Endometrium (tissue), 2 donors: Measurements from ENCODE around the gene ENTPD8.
"Not testable (repeated sequence)": the region's sequence is repeated elsewhere in the genome, so short reads cannot be mapped to it uniquely, and the experiment has no call there.

Experiments
- FAIRE-seq: peaks from 2 replicates; lab custom pipeline; 2012; peaks lifted over from hg19 to GRCh38; lab: Jason Lieb, UNC
- donor health status: control.
- donor health status: control.

Gene ENTPD8

GRCh38 chr9:137475666-137476065 lies 34.5 kb upstream of the ENTPD8 start:
- FAIRE-seq = no peak

- FAIRE-seq = no peak
Measured at GRCh38 chr9:137474271-137474670, 33.1 kb upstream of the ENTPD8 start.

- no peak for FAIRE-seq
Measured at GRCh38 chr9:137470785-137471184, 29.6 kb upstream of the ENTPD8 start.

GRCh38 chr9:137467896-137468295 lies 26.7 kb upstream of the ENTPD8 start:
- no peak for FAIRE-seq

DNA sequence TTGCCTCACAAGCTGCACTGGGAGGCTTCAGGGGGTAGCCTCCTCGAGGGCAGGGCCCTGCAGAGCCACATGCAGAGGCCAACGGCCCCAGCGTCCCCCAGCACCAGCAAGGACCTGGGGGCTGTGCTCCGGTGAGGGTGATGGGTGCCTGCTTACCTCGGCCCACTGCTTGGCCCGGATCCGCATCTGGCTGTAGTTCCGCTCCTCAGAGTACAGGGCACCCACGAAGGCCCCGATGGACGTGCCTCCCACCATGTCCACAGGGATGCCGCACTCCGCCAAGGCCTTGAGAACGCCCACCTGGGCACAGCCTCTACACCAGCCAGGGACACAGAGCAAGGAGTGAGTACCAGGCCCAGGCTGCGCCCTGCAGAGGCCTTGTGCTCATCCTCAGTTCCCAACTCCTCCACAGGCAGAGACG lies 26.0 kb upstream of the ENTPD8 start:
- FAIRE-seq = no peak

GRCh38 chr9:137466389-137467085 lies 25.4 kb upstream of the ENTPD8 start:
- not testable (repeated sequence) for FAIRE-seq

DNA sequence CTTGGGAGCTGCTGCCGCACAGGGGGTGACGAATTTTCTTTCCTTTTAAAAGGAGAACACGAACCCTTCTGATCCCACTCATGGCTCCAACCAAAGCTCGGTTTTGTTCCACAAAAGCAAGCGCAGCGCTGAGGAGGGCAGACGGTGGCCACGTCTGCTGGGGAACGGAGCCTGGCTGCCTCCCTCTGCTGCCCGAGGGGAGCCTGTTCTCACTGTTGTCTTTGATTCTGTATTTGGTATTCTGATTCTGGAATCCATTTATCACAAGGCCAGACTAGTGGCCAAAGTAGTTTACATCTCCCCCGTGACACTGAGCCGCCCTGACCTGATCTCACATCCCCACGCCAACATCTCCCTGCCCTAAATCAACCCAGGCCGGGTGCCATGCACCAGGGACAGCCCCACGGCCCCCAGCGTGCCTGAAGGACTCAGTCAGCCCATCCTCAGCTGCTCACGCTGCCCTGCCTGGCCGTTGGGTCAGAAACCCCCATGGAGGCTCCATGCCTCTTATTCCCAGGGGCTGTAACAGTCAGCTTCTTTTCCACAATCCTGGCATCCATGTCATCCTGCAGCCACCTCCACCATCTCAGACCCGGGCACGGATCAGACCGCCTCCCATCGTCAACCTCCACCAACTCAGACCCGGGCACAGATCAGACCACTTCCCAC lies 24.7 kb upstream of the ENTPD8 start:
- no peak for FAIRE-seq

GRCh38 chr9:137465000-137465719 lies 24.0 kb upstream of the ENTPD8 start:
- FAIRE-seq = no peak

GRCh38 chr9:137464291-137464999 lies 23.3 kb upstream of the ENTPD8 start:
- no peak for FAIRE-seq

DNA sequence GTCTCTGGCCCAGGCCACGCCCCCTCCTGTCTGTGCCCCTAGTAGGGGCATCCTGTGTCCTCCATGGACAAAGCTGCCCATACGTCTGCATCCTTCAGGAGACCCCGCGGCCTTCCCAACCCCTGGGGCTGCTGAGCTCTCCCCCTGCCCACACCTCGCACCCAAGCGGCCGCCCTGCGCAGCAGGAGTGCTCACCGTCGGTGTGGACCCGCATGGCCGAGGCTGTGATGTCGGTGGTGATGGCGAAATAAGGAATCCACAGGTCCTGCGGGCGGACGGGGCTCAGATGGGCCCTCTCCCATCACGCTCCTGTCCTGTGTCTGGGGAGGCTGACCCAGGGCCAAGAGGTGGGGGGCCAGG lies 22.8 kb upstream of the ENTPD8 start:
- FAIRE-seq = no peak

GRCh38 chr9:137462986-137463930 lies 22.1 kb upstream of the ENTPD8 start:
- no peak for FAIRE-seq

GRCh38 chr9:137462396-137462985 lies 21.3 kb upstream of the ENTPD8 start:
- no peak for FAIRE-seq

DNA sequence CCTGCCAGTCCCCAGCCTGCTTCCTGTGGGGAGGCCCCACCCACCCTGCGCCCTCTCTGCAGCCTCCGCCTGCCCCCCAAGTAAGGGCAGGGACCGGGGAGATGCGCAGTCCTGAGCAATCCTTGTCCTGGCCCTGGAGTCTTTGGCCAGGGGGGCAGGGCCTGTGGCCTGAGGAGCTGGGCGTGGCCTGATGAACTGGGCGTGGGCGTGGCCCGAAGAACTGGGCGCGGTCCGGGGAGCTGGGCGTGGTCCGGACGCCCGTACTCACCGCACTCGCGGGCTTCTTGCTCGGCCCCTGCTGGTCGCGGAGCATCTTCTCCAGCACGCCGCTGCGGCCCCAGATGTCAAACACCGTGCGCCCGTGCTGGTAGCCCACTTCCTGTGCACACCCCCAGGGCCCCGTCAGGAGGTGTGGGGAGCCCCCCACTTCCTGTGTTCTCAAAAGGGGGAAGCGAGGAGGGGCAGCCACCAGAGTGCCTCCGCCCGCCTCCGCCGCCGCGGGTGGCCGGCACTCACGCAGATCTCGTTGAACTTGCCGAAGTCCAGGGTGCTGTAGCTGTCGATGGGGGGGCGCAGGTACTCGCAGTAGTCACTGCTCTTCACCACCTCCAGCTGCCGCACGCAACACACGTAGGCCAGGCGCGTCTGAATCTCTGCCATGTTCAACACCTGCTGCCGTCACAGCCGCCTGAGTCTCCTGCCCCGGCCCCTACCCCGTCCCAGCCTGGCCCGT lies 20.7 kb upstream of the ENTPD8 start:
- FAIRE-seq = no peak

- FAIRE-seq = no peak
Measured at GRCh38 chr9:137461316-137461662, 20.1 kb upstream of the ENTPD8 start.

- FAIRE-seq = no peak
Measured at GRCh38 chr9:137460363-137461315, 19.5 kb upstream of the ENTPD8 start.

DNA sequence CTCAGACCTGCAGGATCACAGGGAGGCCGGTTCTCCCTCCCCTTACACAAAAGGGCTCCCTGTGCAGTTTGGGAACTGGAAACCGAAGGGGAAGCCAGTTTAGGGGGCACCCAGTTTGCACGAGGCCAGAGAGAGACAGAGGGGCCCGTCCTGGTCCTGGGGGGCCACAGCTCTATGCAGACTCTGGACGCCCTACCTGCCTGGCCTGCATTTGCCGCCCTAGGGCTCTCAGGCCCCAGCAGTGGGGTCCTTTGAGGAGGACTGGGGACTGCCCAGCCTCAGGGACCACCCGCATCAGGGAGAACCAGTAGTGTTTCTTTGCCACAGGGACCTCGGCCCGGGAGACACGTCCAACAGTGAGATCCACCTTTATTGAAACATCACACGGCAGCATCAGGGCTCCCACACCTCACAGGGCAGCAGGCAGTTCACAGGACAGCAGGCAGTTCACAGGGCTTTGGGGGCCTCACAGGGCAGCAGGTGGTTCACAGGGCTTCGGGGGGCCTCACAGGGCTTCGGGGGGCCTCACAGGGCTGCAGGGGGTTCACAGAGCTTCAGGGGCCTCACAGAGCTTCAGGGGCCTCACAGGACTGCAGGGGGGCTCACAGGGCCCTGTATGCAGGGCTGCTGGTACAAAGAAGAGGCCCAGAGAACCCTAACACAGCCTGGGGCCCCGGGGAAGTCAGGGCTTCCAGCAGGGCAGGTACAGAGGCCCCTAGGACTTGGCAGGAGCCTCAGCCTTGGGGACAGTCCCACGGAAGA lies 18.6 kb upstream of the ENTPD8 start:
- no peak for FAIRE-seq

DNA sequence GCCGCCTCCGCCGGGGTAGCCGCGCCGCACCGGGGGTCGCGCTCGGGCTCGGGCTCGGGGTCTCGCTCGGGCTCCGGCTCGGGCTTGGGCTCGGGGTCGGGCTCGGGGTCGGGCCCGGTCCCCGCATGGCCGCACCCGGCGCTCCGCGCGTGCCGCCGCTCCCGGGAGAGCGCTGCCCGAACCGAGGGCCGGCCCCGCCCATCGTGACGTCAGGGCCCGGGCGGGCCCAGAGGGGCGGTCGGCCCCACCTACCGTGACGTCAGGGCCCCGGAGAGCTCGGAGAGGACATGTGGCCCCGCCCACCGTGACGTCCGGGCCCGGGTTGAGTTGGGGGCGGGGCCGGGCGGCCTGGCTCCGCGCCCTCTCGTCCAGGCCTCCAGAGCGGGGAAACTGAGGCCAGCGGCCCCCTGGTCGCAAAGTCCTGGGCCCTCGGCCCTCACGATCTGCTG lies 18.0 kb upstream of the ENTPD8 start, which contains the start of gene NSMF:
TSS of gene NSMF (minus strand) at position 183 of the 449 bp plus-strand sequence. CDS start 232 bp downstream, outside the sequence.
- no peak for FAIRE-seq
